Measurements from ENCODE around the gene CDK5RAP1.

GRCh38 chr20:33359399-33360261 is 41.7 kb downstream of the CDK5RAP1 start:
- TF ChIP-seq, protein P1, sequence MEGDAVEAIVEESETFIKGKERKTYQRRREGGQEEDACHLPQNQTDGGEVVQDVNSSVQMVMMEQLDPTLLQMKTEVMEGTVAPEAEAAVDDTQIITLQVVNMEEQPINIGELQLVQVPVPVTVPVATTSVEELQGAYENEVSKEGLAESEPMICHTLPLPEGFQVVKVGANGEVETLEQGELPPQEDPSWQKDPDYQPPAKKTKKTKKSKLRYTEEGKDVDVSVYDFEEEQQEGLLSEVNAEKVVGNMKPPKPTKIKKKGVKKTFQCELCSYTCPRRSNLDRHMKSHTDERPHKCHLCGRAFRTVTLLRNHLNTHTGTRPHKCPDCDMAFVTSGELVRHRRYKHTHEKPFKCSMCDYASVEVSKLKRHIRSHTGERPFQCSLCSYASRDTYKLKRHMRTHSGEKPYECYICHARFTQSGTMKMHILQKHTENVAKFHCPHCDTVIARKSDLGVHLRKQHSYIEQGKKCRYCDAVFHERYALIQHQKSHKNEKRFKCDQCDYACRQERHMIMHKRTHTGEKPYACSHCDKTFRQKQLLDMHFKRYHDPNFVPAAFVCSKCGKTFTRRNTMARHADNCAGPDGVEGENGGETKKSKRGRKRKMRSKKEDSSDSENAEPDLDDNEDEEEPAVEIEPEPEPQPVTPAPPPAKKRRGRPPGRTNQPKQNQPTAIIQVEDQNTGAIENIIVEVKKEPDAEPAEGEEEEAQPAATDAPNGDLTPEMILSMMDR (IDR thresholded peaks at IDR 0.05): no peak
- TF ChIP-seq EZH2phosphoT487 (IDR thresholded peaks at IDR 0.05) (no peak), EZH2 (IDR thresholded peaks at IDR 0.05) (no peak)
